GM18517 (cell line): Measurements from ENCODE around the gene COPS6.

Experiments used
- ATAC-seq: cut with Tn5 transposase; IDR thresholded peaks from one replicate; pipeline ENCODE4 v1.9.1; 2021; ENCODE audit warnings: mild to moderate bottlenecking, moderate library complexity; ENCODE audit not compliant: unreplicated experiment

COPS6 gene

GRCh38 chr7:100079024-100079560 is 9.7 kb upstream of the COPS6 start:
- ATAC-seq, result no peak

- peak; percentile 2 for ATAC-seq
These were observed 7.7 kb upstream of the COPS6 start for GRCh38 chr7:100080907-100081534.

GRCh38 chr7:100081535-100082102 is 7.2 kb upstream of the COPS6 start, which contains the start of gene ZNF3:
ZNF3 (minus strand) TSS chr7:100081723; CDS start chr7:100077357, 4,366 bp downstream.
- ATAC-seq, result peak; percentile 82

- ATAC-seq, result no peak
These were observed 5.8 kb upstream of the COPS6 start for GRCh38 chr7:100082978-100083377.

GRCh38 chr7:100085515-100085914 is 3.3 kb upstream of the COPS6 start:
- no peak for ATAC-seq

- no peak for ATAC-seq
These were observed 1.6 kb upstream of the COPS6 start for GRCh38 chr7:100087055-100087750.

- no peak for ATAC-seq
These were observed 611 bp upstream of the COPS6 start for GRCh38 chr7:100088095-100088620.

GRCh38 chr7:100089458-100090196 is 858 bp downstream of the COPS6 start:
- ATAC-seq, result no peak

- no peak for ATAC-seq
These were observed 2.0 kb downstream of the COPS6 start for GRCh38 chr7:100090527-100091410.

- ATAC-seq, result no peak
These were observed 2.8 kb downstream of the COPS6 start for GRCh38 chr7:100091411-100092181.

- no peak for ATAC-seq
These were observed 4.3 kb downstream of the COPS6 start for GRCh38 chr7:100093054-100093453.

- no peak for ATAC-seq
These were observed 4.7 kb downstream of the COPS6 start for GRCh38 chr7:100093498-100093897.

GRCh38 chr7:100093925-100094486 is 5.2 kb downstream of the COPS6 start:
- no peak for ATAC-seq

GRCh38 chr7:100095289-100095688 is 6.5 kb downstream of the COPS6 start:
- ATAC-seq, result no peak

- no peak for ATAC-seq
These were observed 6.9 kb downstream of the COPS6 start for GRCh38 chr7:100095704-100096103.

- no peak for ATAC-seq
These were observed 10.1 kb downstream of the COPS6 start for GRCh38 chr7:100098913-100099312.

- no peak for ATAC-seq
These were observed 10.7 kb downstream of the COPS6 start for GRCh38 chr7:100099452-100099851.

- ATAC-seq, result peak; percentile 51
These were observed 11.7 kb downstream of the COPS6 start for GRCh38 chr7:100100420-100101015.
